GM23338 (cell line): ENCODE results near the gene ADI1. TPM values are rescaled to one million over a fixed set of nuclear protein-coding genes. Genes with fewer than 3 reads are reported as not detected.

ENCODE experiments used
- ATAC-seq: fragments of 200-7000 bp; cut with Tn5 transposase; 3 replicates; pipeline ENCODE4 v1.9.1; 2020
- DNase-seq: peaks from one replicate; pipeline ENCODE4 v3.0.0-alpha.2; 2015; ENCODE audit warnings: low spot score
- H2AFZ ChIP-seq: fragments of 200-600 bp; sonication (generic); 2 replicates; pipeline ENCODE4 v1.8.0; 2016; ENCODE audit warnings: antibody characterized with exemption, mild to moderate bottlenecking, moderate library complexity
- H3F3A ChIP-seq: fragments of 200-600 bp; sonication (generic); replicated peaks from 2 replicates; pipeline ENCODE4 v1.8.0; 2017; ENCODE audit warnings: antibody characterized with exemption, mixed run types, low read depth
- H3K27ac ChIP-seq: fragments of 200-600 bp; sonication (generic); 2 replicates; pipeline ENCODE4 v1.6.1; 2016; ENCODE audit warnings: low read depth
- H3K27me3 ChIP-seq: fragments of 200-600 bp; sonication (generic); 2 replicates; pipeline ENCODE4 v1.8.0; 2016; ENCODE audit warnings: mild to moderate bottlenecking, mixed run types, moderate library complexity; ENCODE audit not compliant: insufficient read depth
- H3K36me3 ChIP-seq: fragments of 200-600 bp; sonication (generic); 2 replicates; pipeline ENCODE4 v1.8.0; 2016; ENCODE audit warnings: mild to moderate bottlenecking; ENCODE audit not compliant: insufficient read depth
- H3K4me1 ChIP-seq: fragments of 200-600 bp; sonication (generic); 2 replicates; pipeline ENCODE4 v1.8.0; 2016; ENCODE audit warnings: mild to moderate bottlenecking, moderate library complexity; ENCODE audit not compliant: insufficient read depth
- H3K4me2 ChIP-seq: fragments of 200-600 bp; sonication (generic); 2 replicates; pipeline ENCODE4 v1.7.1; 2017; ENCODE audit warnings: mixed run types
- H3K4me3 ChIP-seq: fragments of 200-600 bp; sonication (generic); 2 replicates; pipeline ENCODE4 v1.6.1; 2016; ENCODE audit warnings: mixed run types
- H3K79me2 ChIP-seq: fragments of 200-600 bp; sonication (generic); replicated peaks from 2 replicates; pipeline ENCODE4 v1.8.0; 2017; ENCODE audit warnings: mild to moderate bottlenecking; ENCODE audit not compliant: insufficient read depth
- H3K9me2 ChIP-seq: fragments of 200-600 bp; sonication (generic); 2 replicates; pipeline ENCODE4 v1.8.0; 2017; ENCODE audit not compliant: insufficient read depth
- H4K20me1 ChIP-seq: fragments of 200-600 bp; sonication (generic); replicated peaks from 2 replicates; pipeline ENCODE4 v1.8.0; 2017; ENCODE audit warnings: mild to moderate bottlenecking; ENCODE audit not compliant: insufficient read depth
- H3K27ac Mint-ChIP-seq: 2 replicates; pipeline ENCODE4 v1.8.0; 2020; ENCODE audit warnings: inconsistent platforms, mild to moderate bottlenecking, moderate library complexity, mixed read lengths
- H3K27me3 Mint-ChIP-seq: 3 replicates; pipeline ENCODE4 v1.8.0; 2022; ENCODE audit warnings: low read depth, mild to moderate bottlenecking, moderate library complexity, mixed read lengths, inconsistent platforms; ENCODE audit not compliant: insufficient read depth, poor library complexity
- H3K36me3 Mint-ChIP-seq: 3 replicates; pipeline ENCODE4 v1.8.0; 2021; ENCODE audit warnings: low read depth, mild to moderate bottlenecking, inconsistent platforms, moderate library complexity, mixed read lengths
- H3K4me1 Mint-ChIP-seq: 3 replicates; pipeline ENCODE4 v1.8.0; 2020; ENCODE audit warnings: mild to moderate bottlenecking, inconsistent platforms, mixed read lengths
- H3K4me3 Mint-ChIP-seq: 3 replicates; pipeline ENCODE4 v1.8.0; 2021; ENCODE audit warnings: moderate library complexity, mild to moderate bottlenecking, inconsistent platforms, mixed read lengths
- H3K9me3 Mint-ChIP-seq: 3 replicates; pipeline ENCODE4 v1.8.0; 2020; ENCODE audit warnings: moderate library complexity, mild to moderate bottlenecking, inconsistent platforms, mixed read lengths
- CREB1 ChIP-seq: fragments of 250-450 bp; sonication (Bioruptor Pico); IDR thresholded peaks from 2 replicates; pipeline ENCODE4 v1.5.0; 2020; ENCODE audit warnings: low read depth, mild to moderate bottlenecking, moderate library complexity
- CTCF ChIP-seq, 2 experiments: fragments of 200-600 bp in 1 of 2; sonication (generic) in 1 of 2; conservative IDR thresholded peaks; 2 replicates each; pipeline versions ENCODE4 v1.5.1 to v1.6.1; 2016 to 2017; ENCODE audit warnings: antibody characterized with exemption in 2 of 2, low read depth in 2 of 2, mild to moderate bottlenecking in 2 of 2, moderate library complexity in 1 of 2
- ETS1 ChIP-seq: IDR thresholded peaks from 2 replicates; pipeline ENCODE4 v1.6.1; 2016; ENCODE audit warnings: antibody characterized with exemption
- EZH2 ChIP-seq: fragments of 200-600 bp; sonication (generic); IDR thresholded peaks from one replicate; pipeline ENCODE4 v1.8.0; 2017; ENCODE audit warnings: antibody characterized with exemption, mild to moderate bottlenecking, low read depth; ENCODE audit not compliant: unreplicated experiment
- EZH2phosphoT487 ChIP-seq: fragments of 200-600 bp; sonication (generic); IDR thresholded peaks from one replicate; pipeline ENCODE4 v1.8.1; 2018; ENCODE audit warnings: antibody characterized with exemption; ENCODE audit not compliant: unreplicated experiment
- JUNB ChIP-seq: IDR thresholded peaks from one replicate; pipeline ENCODE4 v1.6.1; 2016; ENCODE audit warnings: antibody characterized with exemption; ENCODE audit not compliant: unreplicated experiment
- NANOG ChIP-seq: IDR thresholded peaks from 2 replicates; pipeline ENCODE4 v1.6.1; 2016; ENCODE audit warnings: antibody characterized with exemption, borderline replicate concordance
- POLR2AphosphoS5 ChIP-seq: IDR thresholded peaks from 2 replicates; pipeline ENCODE4 v1.6.1; 2016; ENCODE audit warnings: antibody characterized with exemption, low read depth
- REST ChIP-seq: IDR thresholded peaks from one replicate; pipeline ENCODE4 v1.6.1; 2018; ENCODE audit warnings: antibody characterized with exemption; ENCODE audit not compliant: unreplicated experiment
- STAT1 ChIP-seq: IDR thresholded peaks from one replicate; pipeline ENCODE4 v1.6.1; 2016; ENCODE audit warnings: antibody characterized with exemption; ENCODE audit not compliant: unreplicated experiment
- ZNF114 ChIP-seq: fragments of 250-450 bp; sonication (Bioruptor Pico); IDR thresholded peaks from 2 replicates; pipeline ENCODE4 v1.5.0; 2020; ENCODE audit warnings: mild to moderate bottlenecking, moderate library complexity
- ZNF331 ChIP-seq: fragments of 250-450 bp; sonication (Bioruptor Pico); IDR thresholded peaks from 2 replicates; pipeline ENCODE4 v1.5.0; 2020; ENCODE audit warnings: low read depth, mild to moderate bottlenecking, moderate library complexity
- ZNF462 ChIP-seq: fragments of 250-450 bp; sonication (Bioruptor Pico); IDR thresholded peaks from 2 replicates; pipeline ENCODE4 v1.5.0; 2020; ENCODE audit warnings: mild to moderate bottlenecking, moderate library complexity
- polyA plus RNA-seq: library from polyadenylated mRNA; unstranded; fragments of >200 nt; fragmentation: Nextera tagmentation; extraction: Ambion mirVana; gene quantifications from 2 replicates; pipeline ENCODE4 v1.2.1, GENCODE V29; 2016
- total RNA-seq: library from RNA; depleted of rRNA; stranded (reverse); fragments of >200 nt; shearing (Covaris generic); gene quantifications from 2 replicates; pipeline ENCODE4 v1.2.3, GENCODE V29; 2014

Gene ADI1
- total and polyA plus RNA-seq, 2 experiments from 2014 or later: 16.3 to 31.9 TPM

GRCh38 chr2:3487432-3487831, 31.9 kb downstream of the ADI1 start:
- no peak overlapping the region for H3K4me3 Mint-ChIP-seq
- no peak overlapping the region for H3K27ac Mint-ChIP-seq
- peaks cover 16% of the 10 kb centered on the region for H3K9me3 Mint-ChIP-seq
- ATAC-seq: no peak
- H3K9me2 ChIP-seq: no peaks in the 10 kb centered on the region
- no peaks in the 10 kb centered on the region for H3K27me3 ChIP-seq
- H3K36me3 Mint-ChIP-seq: peaks cover 25% of the 10 kb centered on the region
- no peak overlapping the region for H3K4me3 ChIP-seq
- no peaks in the 10 kb centered on the region; the same call in 1 of the 2 replicates for H3K4me1 ChIP-seq
- no peak for DNase-seq
- no peaks in the 10 kb centered on the region for H3K36me3 ChIP-seq
- no peaks in the 10 kb centered on the region for H4K20me1 ChIP-seq
- H3K27ac ChIP-seq: no peak overlapping the region
- no peaks in the 10 kb centered on the region for H3F3A ChIP-seq
- no peaks in the 10 kb centered on the region for H3K79me2 ChIP-seq
- TF ChIP-seq ZNF114 (no peak), ETS1 (no peak), EZH2phosphoT487 (no peak), JUNB (no peak), ZNF462 (no peak), STAT1 (no peak), POLR2AphosphoS5 (no peak), ZNF331 (CRISPR knock-in tag) (no peak), NANOG (no peak), EZH2 (no peak), CTCF (conservative IDR thresholded peaks at IDR 0.05; ENCODE audit: low read depth in 2 of 2) (no peak), REST (no peak), CREB1 (CRISPR knock-in tag) (no peak)
- H3K4me2 ChIP-seq: no peak overlapping the region
- no peak overlapping the region for H2AFZ ChIP-seq
- peaks cover 14% of the 10 kb centered on the region for H3K4me1 Mint-ChIP-seq
- H3K27me3 Mint-ChIP-seq: peaks cover 7% of the 10 kb centered on the region
